SK-N-SH (cell line): ENCODE data around the gene CALCB. TPM values are rescaled to one million over a fixed set of nuclear protein-coding genes. Genes with fewer than 3 reads are reported as not detected.
"Not testable (repeated sequence)": the region's sequence is repeated elsewhere in the genome, so short reads cannot be mapped to it uniquely, and the experiment has no call there.

ENCODE experiments used
- CTCF ChIA-PET: fragments of 300-600, 350-600 bp; formaldehyde crosslinking; extraction: SDS; loops from one replicate; lab custom pipeline; 2021; lab: Yijun Ruan, JAX
- POLR2A ChIA-PET: fragments of 350-600 bp; sonication (Branson Sonifier 250); formaldehyde crosslinking; extraction: SDS; loops from one replicate; lab custom pipeline; 2020; ENCODE audit warnings: antibody characterized with exemption, inconsistent platforms; lab: Yijun Ruan, JAX
- DNase-seq: peaks from one replicate; pipeline ENCODE4 v3.0.0; 2012
- H2AFZ ChIP-seq: fragments of 200-600 bp; sonication (generic); 2 replicates; pipeline ENCODE4 v1.8.1; 2016; ENCODE audit warnings: antibody characterized with exemption, mild to moderate bottlenecking, low read depth
- H3F3A ChIP-seq: fragments of 200-600 bp; sonication (generic); replicated peaks from 2 replicates; pipeline ENCODE3; 2016; ENCODE audit warnings: antibody characterized with exemption, mild to moderate bottlenecking; ENCODE audit not compliant: insufficient read depth
- H3K27ac ChIP-seq, 2 experiments: fragments of 200-500 bp in 1 of 2; fragments of 200-600 bp in 1 of 2; sonication (Bioruptor generic) in 1 of 2; sonication (generic), shearing (Covaris generic) in 1 of 2; 2 replicates each; pipeline versions ENCODE4 v1.5.1 to v1.6.1; 2014 to 2016; ENCODE audit warnings: low read depth in 2 of 2, inconsistent platforms in 1 of 2, low read length in 1 of 2, mild to moderate bottlenecking in 1 of 2, mixed read lengths in 1 of 2
- H3K27me3 ChIP-seq: fragments of 200-600 bp; sonication (generic), shearing (Covaris generic); 2 replicates; pipeline ENCODE4 v1.6.1; 2016; ENCODE audit warnings: mixed run types; ENCODE audit not compliant: insufficient read depth
- H3K36me3 ChIP-seq, 2 experiments: fragments of 200-500 bp in 1 of 2; fragments of 200-600 bp in 1 of 2; sonication (Bioruptor generic) in 1 of 2; sonication (generic) in 1 of 2; replicated peaks in 1 of 2; 2 replicates each; pipeline versions ENCODE3 to v1.5.1; 2014 to 2016; ENCODE audit warnings: low read length in 1 of 2, mild to moderate bottlenecking in 1 of 2; ENCODE audit not compliant: insufficient read depth in 2 of 2, control insufficient read depth in 1 of 2
- H3K4me1 ChIP-seq, 2 experiments: fragments of 200-500 bp in 1 of 2; fragments of 200-600 bp in 1 of 2; sonication (Bioruptor generic) in 1 of 2; sonication (generic), shearing (Covaris generic) in 1 of 2; 2 replicates each; pipeline versions ENCODE4 v1.5.1 to v1.6.1; 2014 to 2016; ENCODE audit warnings: low read depth in 1 of 2, low read length in 1 of 2, mixed run types in 1 of 2; ENCODE audit not compliant: insufficient read depth in 2 of 2, control insufficient read depth in 1 of 2
- H3K4me2 ChIP-seq: fragments of 200-600 bp; sonication (generic), shearing (Covaris generic); 2 replicates; pipeline ENCODE4 v1.6.1; 2017; ENCODE audit warnings: mixed run types
- H3K4me3 ChIP-seq, 2 experiments: fragments of 200-500 bp in 1 of 2; fragments of 200-600 bp in 1 of 2; sonication (Bioruptor generic) in 1 of 2; sonication (generic), shearing (Covaris generic) in 1 of 2; 2 replicates each; pipeline versions ENCODE4 v1.5.1 to v1.8.1; 2014 to 2016; ENCODE audit warnings: low read depth in 2 of 2, inconsistent platforms in 1 of 2, low read length in 1 of 2, mild to moderate bottlenecking in 1 of 2, mixed read lengths in 1 of 2, moderate library complexity in 1 of 2
- H3K79me2 ChIP-seq: fragments of 200-600 bp; sonication (generic); 2 replicates; pipeline ENCODE4 v1.8.1; 2017; ENCODE audit warnings: mild to moderate bottlenecking; ENCODE audit not compliant: insufficient read depth
- H3K9ac ChIP-seq: fragments of 200-600 bp; sonication (generic); 2 replicates; pipeline ENCODE4 v1.6.1; 2017; ENCODE audit warnings: mixed run types
- H3K9me2 ChIP-seq: fragments of 200-600 bp; sonication (generic); 2 replicates; pipeline ENCODE4 v1.6.1; 2017; ENCODE audit warnings: mixed run types
- H3K9me3 ChIP-seq: fragments of 200-600 bp; sonication (generic); 2 replicates; pipeline ENCODE4 v1.6.1; 2017; ENCODE audit warnings: mixed run types, mild to moderate bottlenecking, moderate library complexity
- H4K20me1 ChIP-seq: fragments of 200-600 bp; sonication (generic); 2 replicates; pipeline ENCODE4 v1.6.1; 2017; ENCODE audit warnings: mild to moderate bottlenecking, mixed run types; ENCODE audit not compliant: insufficient read depth
- CHD2 ChIP-seq: fragments of 150-350 bp; IDR thresholded peaks from 2 replicates; pipeline ENCODE4 v1.6.1; 2018; ENCODE audit warnings: low read length; ENCODE audit not compliant: partially characterized antibody
- ELF1 ChIP-seq: IDR thresholded peaks from 2 replicates; pipeline ENCODE4 v1.4.0; 2012
- EP300 ChIP-seq, 2 experiments: IDR thresholded peaks; 2 replicates each; pipeline versions ENCODE4 v1.4.0 to v1.6.1; 2012; ENCODE audit warnings: borderline replicate concordance in 1 of 2, low read depth in 1 of 2, low read length in 1 of 2
- FOXJ3 ChIP-seq: sonication (generic); formaldehyde crosslinking; IDR thresholded peaks from 2 replicates; pipeline ENCODE4 v1.5.1; 2020; ENCODE audit warnings: mild to moderate bottlenecking, missing genetic modification reagents
- FOXM1 ChIP-seq: IDR thresholded peaks from 2 replicates; pipeline ENCODE4 v1.4.0; 2012; ENCODE audit warnings: low read depth, mild to moderate bottlenecking
- GATA2 ChIP-seq: sonication (generic); formaldehyde crosslinking; IDR thresholded peaks from 2 replicates; pipeline ENCODE4 v1.5.0; 2020; ENCODE audit warnings: mild to moderate bottlenecking, missing genetic modification reagents
- MEF2A ChIP-seq: IDR thresholded peaks from 2 replicates; pipeline ENCODE4 v1.4.0; 2012; ENCODE audit warnings: low read depth, borderline replicate concordance
- MXI1 ChIP-seq: IDR thresholded peaks from 2 replicates; pipeline ENCODE4 v1.6.1; 2012; ENCODE audit warnings: mild to moderate bottlenecking, low read depth, low read length, improper control_type of control experiment
- NFIC ChIP-seq: IDR thresholded peaks from 2 replicates; pipeline ENCODE4 v1.4.0; 2012; ENCODE audit warnings: borderline replicate concordance
- NRF1 ChIP-seq: IDR thresholded peaks from 2 replicates; pipeline ENCODE4 v1.6.1; 2012; ENCODE audit warnings: low read depth, mild to moderate bottlenecking, low read length
- RAD21 ChIP-seq: IDR thresholded peaks from 2 replicates; pipeline ENCODE4 v1.6.1; 2012; ENCODE audit warnings: mild to moderate bottlenecking, low read length
- RCOR1 ChIP-seq: fragments of 150-350 bp; IDR thresholded peaks from 2 replicates; pipeline ENCODE4 v1.6.1; 2017; ENCODE audit warnings: antibody characterized with exemption, low read length
- RFX5 ChIP-seq: IDR thresholded peaks from 2 replicates; pipeline ENCODE4 v1.6.1; 2012; ENCODE audit warnings: mild to moderate bottlenecking, improper control_type of control experiment, low read length
- SMC3 ChIP-seq: IDR thresholded peaks from 2 replicates; pipeline ENCODE4 v1.6.1; 2012; ENCODE audit warnings: low read depth, low read length, improper control_type of control experiment
- TAF1 ChIP-seq: IDR thresholded peaks from 2 replicates; pipeline ENCODE4 v1.6.1; 2012; ENCODE audit warnings: low read depth, mild to moderate bottlenecking, low read length, moderate library complexity, borderline replicate concordance
- YY1 ChIP-seq: IDR thresholded peaks from 2 replicates; pipeline ENCODE4 v1.4.0; 2012; ENCODE audit warnings: low read depth, mild to moderate bottlenecking
- WGBS: methylation state at CpG from one replicate; pipeline ENCODE4 v1.1.6; 2017; ENCODE audit warnings: low lambda C conversion rate; 5-methylcytosine and 5-hydroxymethylcytosine counted together
- polyA plus RNA-seq, 3 experiments: library from polyadenylated mRNA; depleted of rRNA; stranded (reverse); fragments of >200 nt; gene quantifications; 2 replicates each; pipeline ENCODE4 v1.2.3, GENCODE V29; 2012
- TF ChIP-seq, protein P1 (sequence below): IDR thresholded peaks from 2 replicates; pipeline ENCODE4 v1.6.1; 2012; ENCODE audit warnings: mild to moderate bottlenecking, low read depth, low read length, moderate library complexity
- TF ChIP-seq, protein P2 (sequence below): fragments of 150-350 bp; IDR thresholded peaks from 2 replicates; pipeline ENCODE4 v1.6.1; 2016; ENCODE audit warnings: mild to moderate bottlenecking, low read depth, low read length
- TF ChIP-seq, protein P3 (sequence below): fragments of 200-600 bp; sonication (generic); IDR thresholded peaks from 2 replicates; pipeline ENCODE4 v1.6.1; 2017; ENCODE audit warnings: antibody characterized with exemption, mild to moderate bottlenecking, moderate library complexity
- TF ChIP-seq, protein P4 (sequence below): IDR thresholded peaks from 2 replicates; pipeline ENCODE4; 2012

Gene CALCB
- polyA plus RNA-seq, 1 of the 3 experiments (the other 2 are of a cell fraction): 0.07 TPM

DNA sequence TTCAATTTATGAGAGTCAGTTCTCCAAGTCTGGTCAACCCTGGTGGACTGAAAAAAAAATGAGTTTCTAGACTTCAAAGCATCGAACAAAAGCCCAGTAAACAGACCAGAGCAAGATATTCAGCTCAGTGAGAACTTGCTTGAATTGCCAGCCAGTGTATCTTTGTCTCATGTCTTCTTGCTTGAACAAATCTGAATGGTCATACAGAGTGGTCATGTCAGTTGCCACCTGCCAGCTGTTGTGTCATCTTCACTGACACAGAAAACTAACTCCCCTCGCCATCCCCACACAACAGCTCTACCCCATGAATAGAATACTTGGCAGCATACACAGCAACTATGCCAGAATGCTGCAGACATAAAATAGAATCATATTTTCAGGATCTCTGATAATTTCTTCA, 27.5 kb upstream of the CALCB start:
- Histone ChIP-seq H3K27me3 (no peaks in the 10 kb centered on the region), H3K79me2 (no peaks in the 10 kb centered on the region), H3K4me3 (no peak overlapping the region), H3F3A (no peaks in the 10 kb centered on the region), H3K9me3 (no peaks in the 10 kb centered on the region), H2AFZ (no peak overlapping the region), H3K4me2 (no peak overlapping the region), H3K27ac (no peak overlapping the region), H3K4me1 (no peaks in the 10 kb centered on the region), H3K9me2 (no peaks in the 10 kb centered on the region), H3K36me3 (no peaks in the 10 kb centered on the region), H3K9ac (no peak overlapping the region), H4K20me1 (no peaks in the 10 kb centered on the region)
- 6% methylated on average over 2 of the region's 2 CpGs for WGBS
- no peak for TF ChIP-seq NFIC
- no peak for TF ChIP-seq NRF1
- no peak for TF ChIP-seq MXI1
- TF ChIP-seq, protein P1, sequence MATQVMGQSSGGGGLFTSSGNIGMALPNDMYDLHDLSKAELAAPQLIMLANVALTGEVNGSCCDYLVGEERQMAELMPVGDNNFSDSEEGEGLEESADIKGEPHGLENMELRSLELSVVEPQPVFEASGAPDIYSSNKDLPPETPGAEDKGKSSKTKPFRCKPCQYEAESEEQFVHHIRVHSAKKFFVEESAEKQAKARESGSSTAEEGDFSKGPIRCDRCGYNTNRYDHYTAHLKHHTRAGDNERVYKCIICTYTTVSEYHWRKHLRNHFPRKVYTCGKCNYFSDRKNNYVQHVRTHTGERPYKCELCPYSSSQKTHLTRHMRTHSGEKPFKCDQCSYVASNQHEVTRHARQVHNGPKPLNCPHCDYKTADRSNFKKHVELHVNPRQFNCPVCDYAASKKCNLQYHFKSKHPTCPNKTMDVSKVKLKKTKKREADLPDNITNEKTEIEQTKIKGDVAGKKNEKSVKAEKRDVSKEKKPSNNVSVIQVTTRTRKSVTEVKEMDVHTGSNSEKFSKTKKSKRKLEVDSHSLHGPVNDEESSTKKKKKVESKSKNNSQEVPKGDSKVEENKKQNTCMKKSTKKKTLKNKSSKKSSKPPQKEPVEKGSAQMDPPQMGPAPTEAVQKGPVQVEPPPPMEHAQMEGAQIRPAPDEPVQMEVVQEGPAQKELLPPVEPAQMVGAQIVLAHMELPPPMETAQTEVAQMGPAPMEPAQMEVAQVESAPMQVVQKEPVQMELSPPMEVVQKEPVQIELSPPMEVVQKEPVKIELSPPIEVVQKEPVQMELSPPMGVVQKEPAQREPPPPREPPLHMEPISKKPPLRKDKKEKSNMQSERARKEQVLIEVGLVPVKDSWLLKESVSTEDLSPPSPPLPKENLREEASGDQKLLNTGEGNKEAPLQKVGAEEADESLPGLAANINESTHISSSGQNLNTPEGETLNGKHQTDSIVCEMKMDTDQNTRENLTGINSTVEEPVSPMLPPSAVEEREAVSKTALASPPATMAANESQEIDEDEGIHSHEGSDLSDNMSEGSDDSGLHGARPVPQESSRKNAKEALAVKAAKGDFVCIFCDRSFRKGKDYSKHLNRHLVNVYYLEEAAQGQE: no peak
- TF ChIP-seq, protein P2, sequence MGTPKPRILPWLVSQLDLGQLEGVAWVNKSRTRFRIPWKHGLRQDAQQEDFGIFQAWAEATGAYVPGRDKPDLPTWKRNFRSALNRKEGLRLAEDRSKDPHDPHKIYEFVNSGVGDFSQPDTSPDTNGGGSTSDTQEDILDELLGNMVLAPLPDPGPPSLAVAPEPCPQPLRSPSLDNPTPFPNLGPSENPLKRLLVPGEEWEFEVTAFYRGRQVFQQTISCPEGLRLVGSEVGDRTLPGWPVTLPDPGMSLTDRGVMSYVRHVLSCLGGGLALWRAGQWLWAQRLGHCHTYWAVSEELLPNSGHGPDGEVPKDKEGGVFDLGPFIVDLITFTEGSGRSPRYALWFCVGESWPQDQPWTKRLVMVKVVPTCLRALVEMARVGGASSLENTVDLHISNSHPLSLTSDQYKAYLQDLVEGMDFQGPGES: no peak
- TF ChIP-seq RAD21: no peak
- TF ChIP-seq, protein P3, sequence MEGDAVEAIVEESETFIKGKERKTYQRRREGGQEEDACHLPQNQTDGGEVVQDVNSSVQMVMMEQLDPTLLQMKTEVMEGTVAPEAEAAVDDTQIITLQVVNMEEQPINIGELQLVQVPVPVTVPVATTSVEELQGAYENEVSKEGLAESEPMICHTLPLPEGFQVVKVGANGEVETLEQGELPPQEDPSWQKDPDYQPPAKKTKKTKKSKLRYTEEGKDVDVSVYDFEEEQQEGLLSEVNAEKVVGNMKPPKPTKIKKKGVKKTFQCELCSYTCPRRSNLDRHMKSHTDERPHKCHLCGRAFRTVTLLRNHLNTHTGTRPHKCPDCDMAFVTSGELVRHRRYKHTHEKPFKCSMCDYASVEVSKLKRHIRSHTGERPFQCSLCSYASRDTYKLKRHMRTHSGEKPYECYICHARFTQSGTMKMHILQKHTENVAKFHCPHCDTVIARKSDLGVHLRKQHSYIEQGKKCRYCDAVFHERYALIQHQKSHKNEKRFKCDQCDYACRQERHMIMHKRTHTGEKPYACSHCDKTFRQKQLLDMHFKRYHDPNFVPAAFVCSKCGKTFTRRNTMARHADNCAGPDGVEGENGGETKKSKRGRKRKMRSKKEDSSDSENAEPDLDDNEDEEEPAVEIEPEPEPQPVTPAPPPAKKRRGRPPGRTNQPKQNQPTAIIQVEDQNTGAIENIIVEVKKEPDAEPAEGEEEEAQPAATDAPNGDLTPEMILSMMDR: no peak
- TF ChIP-seq SMC3: no peak
- TF ChIP-seq TAF1: no peak
- TF ChIP-seq RFX5: no peak
- no peak for TF ChIP-seq FOXJ3 (CRISPR knock-in tag)
- TF ChIP-seq FOXM1: no peak
- no peak for TF ChIP-seq ELF1
- no peak for TF ChIP-seq GATA2 (CRISPR knock-in tag)
- TF ChIP-seq EP300 (IDR thresholded peaks at IDR 0.05; ENCODE audit: borderline replicate concordance in 1 of 2, low read depth in 1 of 2, low read length in 1 of 2): no peak
- TF ChIP-seq, protein P4, sequence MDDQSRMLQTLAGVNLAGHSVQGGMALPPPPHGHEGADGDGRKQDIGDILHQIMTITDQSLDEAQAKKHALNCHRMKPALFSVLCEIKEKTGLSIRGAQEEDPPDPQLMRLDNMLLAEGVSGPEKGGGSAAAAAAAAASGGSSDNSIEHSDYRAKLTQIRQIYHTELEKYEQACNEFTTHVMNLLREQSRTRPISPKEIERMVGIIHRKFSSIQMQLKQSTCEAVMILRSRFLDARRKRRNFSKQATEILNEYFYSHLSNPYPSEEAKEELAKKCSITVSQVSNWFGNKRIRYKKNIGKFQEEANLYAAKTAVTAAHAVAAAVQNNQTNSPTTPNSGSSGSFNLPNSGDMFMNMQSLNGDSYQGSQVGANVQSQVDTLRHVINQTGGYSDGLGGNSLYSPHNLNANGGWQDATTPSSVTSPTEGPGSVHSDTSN: no peak
- TF ChIP-seq MEF2A: no peak
- TF ChIP-seq RCOR1: no peak
- no peak for TF ChIP-seq CHD2
- no peak for TF ChIP-seq YY1
- no peak for DNase-seq
- ChIA-PET CTCF (interaction anchor here (3.6 kb wide), 1 partner anchor 28 kb away, joined by 18 read pairs; the partner anchor contains the start of gene CALCB), POLR2A (no interaction called here)

DNA sequence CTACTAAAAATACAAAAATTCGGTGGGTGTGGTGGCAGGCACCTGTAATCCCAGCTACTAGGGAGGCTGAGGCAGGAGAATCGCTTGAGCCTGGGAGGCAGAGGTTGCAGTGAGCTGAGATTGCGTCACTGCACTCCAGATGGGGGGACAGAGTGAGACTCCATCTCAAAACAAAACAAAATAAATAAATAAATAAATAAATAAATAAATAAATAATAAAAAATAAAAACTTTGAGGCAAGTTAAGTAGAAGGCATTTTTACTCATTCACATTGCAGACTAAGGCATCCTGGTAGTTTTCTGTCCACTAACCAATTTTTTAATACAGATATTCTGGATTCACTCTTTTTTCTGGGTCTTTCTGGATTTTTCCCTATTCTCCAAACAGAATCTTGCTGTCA, 26.7 kb upstream of the CALCB start:
- WGBS: 33% methylated on average over 3 of the region's 3 CpGs
- POLR2A ChIA-PET, H3F3A ChIP-seq, H3K9me3 ChIP-seq, H3K9me2 ChIP-seq, H3K9ac ChIP-seq, H3K79me2 ChIP-seq, H3K4me3 ChIP-seq, DNase-seq, H4K20me1 ChIP-seq, H3K27ac ChIP-seq, H3K36me3 ChIP-seq, H2AFZ ChIP-seq, H3K4me2 ChIP-seq, H3K27me3 ChIP-seq, H3K4me1 ChIP-seq: not testable (repeated sequence)
- CTCF ChIA-PET: interaction anchor here (3.6 kb wide), 1 partner anchor 28 kb away, joined by 18 read pairs; the partner anchor contains the start of gene CALCB
